Progenitor cell of endocrine pancreas (in vitro differentiated cells): ENCODE measurements around the gene PHLDB1. TPM values are rescaled to one million over a fixed set of nuclear protein-coding genes. Genes with fewer than 3 reads are reported as not detected.

ENCODE experiments used
- DNase-seq: peaks from one replicate; pipeline ENCODE4 v3.0.0; 2021; ENCODE audit warnings: low spot score; ENCODE audit not compliant: unreplicated experiment
- H3K27ac Mint-ChIP-seq: 2 replicates; pipeline ENCODE4 v1.8.0; 2021; ENCODE audit warnings: mild to moderate bottlenecking, moderate library complexity, mixed read lengths
- H3K27me3 Mint-ChIP-seq: 2 replicates; pipeline ENCODE4 v1.8.0; 2021; ENCODE audit warnings: mixed read lengths
- H3K36me3 Mint-ChIP-seq: 2 replicates; pipeline ENCODE4 v1.8.0; 2022; ENCODE audit warnings: mixed read lengths; ENCODE audit not compliant: insufficient read depth
- H3K4me1 Mint-ChIP-seq: 2 replicates; pipeline ENCODE4 v1.8.0; 2021; ENCODE audit warnings: low read depth, mixed read lengths
- H3K4me3 Mint-ChIP-seq: 2 replicates; pipeline ENCODE4 v1.8.0; 2021; ENCODE audit warnings: low read depth, mild to moderate bottlenecking, moderate library complexity, mixed read lengths
- H3K9me3 Mint-ChIP-seq: 2 replicates; pipeline ENCODE4 v1.8.0; 2021; ENCODE audit warnings: low read depth, mixed read lengths
- total RNA-seq: library from RNA; stranded (reverse); gene quantifications from 2 replicates; pipeline ENCODE4 v1.2.1, GENCODE V29; 2021
- TF ChIP-seq, protein P1 (sequence below): fragments of 200-600 bp; sonication (generic); IDR thresholded peaks from one replicate; pipeline ENCODE4 v1.5.0; 2021; ENCODE audit warnings: antibody characterized with exemption, mild to moderate bottlenecking; ENCODE audit not compliant: unreplicated experiment

Gene PHLDB1
- total RNA-seq, 1 donor from 2014 or later: 110 TPM

DNA sequence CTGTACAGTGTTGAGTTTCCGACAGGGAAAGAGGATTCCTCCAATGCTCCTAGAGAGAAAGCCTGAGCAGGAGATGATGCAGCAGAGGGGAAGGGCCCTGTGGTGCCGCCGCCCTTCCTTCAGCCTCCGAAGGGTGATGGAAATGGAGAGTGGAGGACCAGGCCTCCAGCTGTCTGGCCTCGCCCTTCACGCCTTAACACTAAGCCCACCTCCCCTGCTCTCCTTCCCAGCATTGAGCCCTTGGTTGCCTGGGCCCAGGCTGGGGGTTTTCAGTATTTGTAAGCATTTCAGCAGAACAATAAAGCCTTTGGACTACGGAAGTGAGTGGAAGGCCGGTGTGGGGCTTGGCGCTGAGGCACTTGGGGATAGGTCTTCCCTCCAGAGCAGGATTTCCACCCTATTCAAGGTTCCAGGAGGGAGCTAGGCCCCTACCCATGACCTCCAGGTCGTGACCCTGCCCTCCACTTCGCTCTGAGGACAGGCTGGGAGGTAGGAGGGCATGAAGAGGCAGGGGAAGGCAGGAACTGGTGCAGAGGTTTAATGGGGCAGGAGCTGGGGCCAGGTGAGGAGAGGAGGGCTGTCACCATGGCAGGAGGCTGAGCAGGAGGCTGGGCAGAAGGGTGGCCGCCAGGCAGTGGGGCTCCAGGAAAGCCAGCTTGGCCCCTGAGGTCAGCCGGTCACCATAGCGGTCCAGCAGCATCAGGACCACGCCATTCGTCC lies 50.5 kb downstream of the PHLDB1 start:
- no peak overlapping the region for H3K27ac Mint-ChIP-seq

DNA sequence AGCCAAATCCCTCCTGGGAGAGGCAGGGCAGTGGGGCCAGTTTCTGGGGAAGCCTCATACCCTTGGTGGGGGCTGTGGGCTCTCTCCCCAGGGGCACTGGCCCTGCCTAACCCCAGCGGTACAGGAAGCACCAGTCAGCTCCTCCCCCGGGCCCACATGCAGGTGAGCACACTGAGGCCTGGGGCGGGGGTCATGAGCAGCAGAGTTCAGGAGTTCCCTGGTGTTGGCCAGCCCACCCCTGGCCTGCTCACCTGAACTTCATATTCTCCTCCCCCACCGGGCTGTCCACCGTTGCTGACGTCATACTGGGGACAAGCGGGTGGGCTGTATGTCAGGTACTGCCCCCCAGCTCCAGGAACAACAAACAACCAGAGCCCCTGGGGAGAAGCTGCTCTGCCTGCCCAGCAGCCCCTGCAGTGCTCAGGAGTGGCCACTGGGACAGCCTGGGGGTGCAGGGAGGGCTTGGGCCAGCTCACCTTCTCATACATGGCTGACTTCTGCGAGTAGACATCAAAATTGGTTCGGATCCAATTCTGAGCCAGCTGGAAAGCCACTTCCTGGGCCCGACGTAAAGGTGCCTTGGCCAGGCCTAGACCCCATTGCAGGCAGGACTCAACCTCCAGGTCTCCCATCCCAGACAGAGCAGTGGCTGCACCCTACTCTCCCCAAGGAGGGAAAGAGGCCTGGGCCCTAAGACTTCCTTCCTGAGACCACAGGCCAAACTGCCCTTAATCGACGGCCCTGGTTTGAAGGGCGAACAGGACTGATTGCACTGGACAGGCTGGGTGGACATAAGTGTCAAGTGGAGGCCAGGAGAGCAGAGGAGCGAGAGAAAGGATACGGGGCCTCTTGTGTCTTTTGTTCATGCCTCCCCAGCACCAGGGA lies 51.3 kb downstream of the PHLDB1 start:
- peaks cover 5% of the 10 kb centered on the region for H3K27me3 Mint-ChIP-seq
- peaks cover 12% of the 10 kb centered on the region for H3K36me3 Mint-ChIP-seq
- DNase-seq: no peak
- no peaks in the 10 kb centered on the region for H3K9me3 Mint-ChIP-seq
- no peak overlapping the region for H3K4me3 Mint-ChIP-seq
- peaks cover 2% of the 10 kb centered on the region for H3K4me1 Mint-ChIP-seq
- no peak overlapping the region for H3K27ac Mint-ChIP-seq
- TF ChIP-seq, protein P1, sequence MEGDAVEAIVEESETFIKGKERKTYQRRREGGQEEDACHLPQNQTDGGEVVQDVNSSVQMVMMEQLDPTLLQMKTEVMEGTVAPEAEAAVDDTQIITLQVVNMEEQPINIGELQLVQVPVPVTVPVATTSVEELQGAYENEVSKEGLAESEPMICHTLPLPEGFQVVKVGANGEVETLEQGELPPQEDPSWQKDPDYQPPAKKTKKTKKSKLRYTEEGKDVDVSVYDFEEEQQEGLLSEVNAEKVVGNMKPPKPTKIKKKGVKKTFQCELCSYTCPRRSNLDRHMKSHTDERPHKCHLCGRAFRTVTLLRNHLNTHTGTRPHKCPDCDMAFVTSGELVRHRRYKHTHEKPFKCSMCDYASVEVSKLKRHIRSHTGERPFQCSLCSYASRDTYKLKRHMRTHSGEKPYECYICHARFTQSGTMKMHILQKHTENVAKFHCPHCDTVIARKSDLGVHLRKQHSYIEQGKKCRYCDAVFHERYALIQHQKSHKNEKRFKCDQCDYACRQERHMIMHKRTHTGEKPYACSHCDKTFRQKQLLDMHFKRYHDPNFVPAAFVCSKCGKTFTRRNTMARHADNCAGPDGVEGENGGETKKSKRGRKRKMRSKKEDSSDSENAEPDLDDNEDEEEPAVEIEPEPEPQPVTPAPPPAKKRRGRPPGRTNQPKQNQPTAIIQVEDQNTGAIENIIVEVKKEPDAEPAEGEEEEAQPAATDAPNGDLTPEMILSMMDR: no peak

More for the DNA sequence above, 50.5 kb downstream of the PHLDB1 start:
- peaks cover 16% of the 10 kb centered on the region for H3K36me3 Mint-ChIP-seq
- H3K4me1 Mint-ChIP-seq: peaks cover 2% of the 10 kb centered on the region
- TF ChIP-seq, protein P1: no peak
- no peak overlapping the region for H3K4me3 Mint-ChIP-seq
- H3K27me3 Mint-ChIP-seq: no peaks in the 10 kb centered on the region
- H3K9me3 Mint-ChIP-seq: no peaks in the 10 kb centered on the region
- no peak for DNase-seq

DNA sequence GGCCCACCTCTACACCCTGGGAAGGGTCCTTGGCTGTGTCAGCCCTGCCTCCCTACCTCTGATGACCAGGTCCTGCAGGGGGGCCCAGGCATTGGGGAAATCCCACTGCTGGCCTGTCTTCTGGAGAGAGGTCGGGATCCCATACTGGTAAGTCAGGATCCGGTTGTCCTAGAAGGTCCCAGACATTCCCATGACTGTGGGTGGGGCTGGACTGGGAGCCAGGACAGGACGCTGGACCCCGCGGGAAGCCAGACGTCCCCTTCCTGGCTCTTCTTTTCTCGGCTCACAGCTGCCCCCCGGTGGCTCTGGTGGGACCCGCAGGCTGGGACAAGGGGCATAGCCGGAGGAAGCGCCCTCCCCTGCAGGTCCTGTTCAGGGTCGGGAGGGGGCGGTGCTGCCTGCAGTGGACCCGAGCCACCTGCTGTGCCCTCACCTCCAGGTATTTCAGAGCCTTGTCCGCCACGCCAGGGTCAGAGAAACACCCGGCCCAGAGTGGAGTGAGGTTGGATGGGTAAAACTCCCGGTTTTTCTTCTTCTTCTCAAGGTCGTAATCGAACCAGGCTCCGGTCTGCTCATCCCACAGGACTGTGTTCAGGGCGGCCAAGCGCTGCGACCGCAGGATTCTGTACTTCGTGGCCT lies 52.0 kb downstream of the PHLDB1 start:
- DNase-seq: peak; percentile 95
- TF ChIP-seq, protein P1: peak; percentile 98
- Mint-ChIP-seq H3K4me3 (no peak overlapping the region), H3K4me1 (peaks cover 2% of the 10 kb centered on the region), H3K27ac (no peak overlapping the region), H3K27me3 (peaks cover 5% of the 10 kb centered on the region), H3K36me3 (peaks cover 10% of the 10 kb centered on the region), H3K9me3 (no peaks in the 10 kb centered on the region)

DNA sequence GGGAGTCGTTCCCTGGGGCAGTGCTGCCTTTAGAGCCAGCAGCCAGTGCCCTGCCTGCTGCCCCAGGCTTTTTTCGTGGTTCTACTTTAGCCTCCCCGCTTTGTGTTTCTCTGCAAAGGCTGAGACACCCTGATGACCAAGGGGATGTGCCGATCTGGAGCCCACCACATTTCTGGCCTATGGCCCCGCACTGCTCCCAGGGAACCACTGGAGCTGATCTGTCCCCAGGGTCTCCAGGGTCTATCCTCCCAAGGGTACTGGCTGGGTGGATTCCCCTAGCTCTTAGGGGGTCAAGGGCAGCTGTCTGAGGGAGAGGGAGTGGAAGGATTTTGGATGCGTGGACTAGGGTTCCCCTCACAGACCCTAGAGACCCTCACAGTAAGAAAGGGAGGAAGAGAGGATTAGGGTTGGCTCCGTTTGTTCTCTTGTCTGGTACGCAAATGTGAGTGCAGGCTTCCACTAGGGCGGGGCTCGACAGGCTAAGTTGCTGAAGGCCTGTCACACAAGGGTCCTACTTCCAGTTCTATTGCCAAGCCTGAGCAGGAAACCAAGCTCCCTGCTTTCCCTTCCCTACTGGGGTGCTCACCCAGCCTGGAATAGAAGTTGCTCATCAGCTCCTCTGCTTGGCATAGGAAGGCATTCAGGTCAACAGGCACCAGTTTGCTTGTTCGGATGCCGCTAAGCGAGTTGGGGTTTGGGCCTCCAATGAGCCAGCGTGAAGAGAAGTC lies 52.7 kb downstream of the PHLDB1 start:
- no peaks in the 10 kb centered on the region for H3K9me3 Mint-ChIP-seq
- TF ChIP-seq, protein P1: no peak
- H3K4me1 Mint-ChIP-seq: peaks cover 2% of the 10 kb centered on the region
- H3K27me3 Mint-ChIP-seq: peaks cover 5% of the 10 kb centered on the region
- no peak overlapping the region for H3K27ac Mint-ChIP-seq
- no peak for DNase-seq
- no peak overlapping the region for H3K4me3 Mint-ChIP-seq
- H3K36me3 Mint-ChIP-seq: peaks cover 8% of the 10 kb centered on the region
